Lung (tissue), 12 donors: ENCODE measurements around the gene BCL2L2. TPM values are rescaled to one million over a fixed set of nuclear protein-coding genes. Genes with fewer than 3 reads are reported as not detected.

Experiments
- ATAC-seq: fragments of 200-7000 bp; cut with Tn5 transposase; one replicate; pipeline ENCODE4 v1.9.1; 2020; ENCODE audit warnings: moderate number of reproducible peaks; ENCODE audit not compliant: insufficient read depth, low FRiP score
- DNase-seq, 3 donors: peaks; one replicate each; pipeline ENCODE4 v3.0.0-alpha.2; 2013 to 2017
- H3K27ac ChIP-seq, 2 donors: one replicate each; pipeline ENCODE4 v1.5.1; 2013; ENCODE audit warnings: mild to moderate bottlenecking in 2 of 2, moderate library complexity in 2 of 2, control low read depth in 1 of 2, inconsistent platforms in 1 of 2, low read depth in 1 of 2, low read length in 1 of 2
- H3K27me3 ChIP-seq, 3 donors: one replicate each; pipeline ENCODE4 v1.5.1; 2013; ENCODE audit warnings: low read length in 2 of 3; ENCODE audit not compliant: control insufficient read depth in 3 of 3, insufficient read depth in 3 of 3
- H3K36me3 ChIP-seq, 4 donors: one replicate each; pipeline ENCODE4 v1.5.1; 2013; ENCODE audit warnings: low read length in 4 of 4, mild to moderate bottlenecking in 1 of 4, moderate library complexity in 1 of 4; ENCODE audit not compliant: control insufficient read depth in 4 of 4, insufficient read depth in 4 of 4
- H3K4me1 ChIP-seq, 5 donors: one replicate each; pipeline ENCODE4 v1.5.1; 2013; ENCODE audit warnings: low read length in 5 of 5, mild to moderate bottlenecking in 2 of 5, moderate library complexity in 1 of 5; ENCODE audit not compliant: control insufficient read depth in 5 of 5, insufficient read depth in 5 of 5
- H3K4me3 ChIP-seq: one replicate; pipeline ENCODE4 v1.5.1; 2013; ENCODE audit warnings: mild to moderate bottlenecking, control low read depth, moderate library complexity
- H3K9ac ChIP-seq, 2 donors: one replicate each; pipeline ENCODE4 v1.5.1; 2013; ENCODE audit warnings: low read length in 2 of 2, control low read depth in 1 of 2; ENCODE audit not compliant: insufficient read depth in 1 of 2
- H3K9me3 ChIP-seq, 4 donors: one replicate each; pipeline ENCODE4 v1.5.1; 2013; ENCODE audit warnings: low read length in 3 of 4, mild to moderate bottlenecking in 1 of 4, moderate library complexity in 1 of 4; ENCODE audit not compliant: control insufficient read depth in 4 of 4, insufficient read depth in 3 of 4
- WGBS, 2 donors: extraction: QIAGEN DNeasy Blood & Tissue Kit; methylation state at CpG; one replicate each; pipeline ENCODE4 v1.1.7; 2013; 5-methylcytosine and 5-hydroxymethylcytosine counted together
- polyA plus RNA-seq, 2 donors: library from polyadenylated mRNA; stranded (reverse); fragments of 200-250 nt; gene quantifications; one replicate each; pipeline ENCODE4 v1.2.1, GENCODE V29; 2013
- total RNA-seq, 2 donors: library from RNA; depleted of rRNA in 1 of 2; stranded (reverse); fragments of >200 nt in 1 of 2; gene quantifications; one replicate each; pipeline ENCODE4 v1.2.1, GENCODE V29; 2014 to 2021
- TF ChIP-seq, protein P1 (sequence below): IDR thresholded peaks from 2 replicates; pipeline ENCODE4 v1.5.1; 2012; ENCODE audit warnings: mild to moderate bottlenecking; ENCODE audit errors: control extremely low read depth, extremely low read depth
- donor health status: control.
- donor health status: control.
- donor health status: Bipolar disorder and iron deficiency.
- donor health status: healthy.
- donor health status: DM: yes; HTN: yes; CAD: no.

BCL2L2 gene
- total and polyA plus RNA-seq, 4 donors, result 20.8 to 52.8 (median 39.8) TPM

DNA sequence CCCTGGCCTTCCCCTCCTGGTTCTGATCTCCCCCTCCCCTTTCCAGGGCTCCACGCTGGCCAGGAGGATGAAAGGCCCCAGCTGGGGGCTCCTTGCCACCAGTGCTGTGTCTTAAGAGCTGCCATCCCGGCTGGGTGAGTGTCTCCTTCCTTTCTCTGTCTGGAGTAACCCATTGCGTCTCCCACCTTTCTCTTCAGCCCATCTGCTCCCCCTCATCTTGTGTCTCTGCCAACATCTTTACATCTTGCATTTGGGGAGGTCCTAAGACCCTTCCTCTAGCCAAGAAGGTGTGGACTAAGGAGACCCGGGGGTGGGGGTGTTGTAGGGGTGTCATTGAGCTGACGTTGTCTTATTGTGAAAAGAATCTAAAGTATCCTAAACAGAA, 505 bp downstream of the BCL2L2 start:
- 10 to 23% methylated on average over 5 of the region's 5 CpGs for WGBS, 2 donors
- DNase-seq (no peak), ATAC-seq (no peak)
- peaks cover 0 to 31% (median 18%) of the 10 kb centered on the region in 4 donors for H3K36me3 ChIP-seq
- H3K4me1 ChIP-seq, result peaks cover 0 to 21% (median 12%) of the 10 kb centered on the region in 5 donors
- TF ChIP-seq, protein P1, sequence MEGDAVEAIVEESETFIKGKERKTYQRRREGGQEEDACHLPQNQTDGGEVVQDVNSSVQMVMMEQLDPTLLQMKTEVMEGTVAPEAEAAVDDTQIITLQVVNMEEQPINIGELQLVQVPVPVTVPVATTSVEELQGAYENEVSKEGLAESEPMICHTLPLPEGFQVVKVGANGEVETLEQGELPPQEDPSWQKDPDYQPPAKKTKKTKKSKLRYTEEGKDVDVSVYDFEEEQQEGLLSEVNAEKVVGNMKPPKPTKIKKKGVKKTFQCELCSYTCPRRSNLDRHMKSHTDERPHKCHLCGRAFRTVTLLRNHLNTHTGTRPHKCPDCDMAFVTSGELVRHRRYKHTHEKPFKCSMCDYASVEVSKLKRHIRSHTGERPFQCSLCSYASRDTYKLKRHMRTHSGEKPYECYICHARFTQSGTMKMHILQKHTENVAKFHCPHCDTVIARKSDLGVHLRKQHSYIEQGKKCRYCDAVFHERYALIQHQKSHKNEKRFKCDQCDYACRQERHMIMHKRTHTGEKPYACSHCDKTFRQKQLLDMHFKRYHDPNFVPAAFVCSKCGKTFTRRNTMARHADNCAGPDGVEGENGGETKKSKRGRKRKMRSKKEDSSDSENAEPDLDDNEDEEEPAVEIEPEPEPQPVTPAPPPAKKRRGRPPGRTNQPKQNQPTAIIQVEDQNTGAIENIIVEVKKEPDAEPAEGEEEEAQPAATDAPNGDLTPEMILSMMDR, result no peak
- H3K27ac ChIP-seq, result peak overlapping the region; percentile 74 to 96
- no peaks in the 10 kb centered on the region for H3K27me3 ChIP-seq
- H3K4me3 ChIP-seq, result peak overlapping the region; percentile 85
- peak overlapping the region; percentile 60 to 86 for H3K9ac ChIP-seq
- H3K9me3 ChIP-seq, result no peaks in the 10 kb centered on the region

DNA sequence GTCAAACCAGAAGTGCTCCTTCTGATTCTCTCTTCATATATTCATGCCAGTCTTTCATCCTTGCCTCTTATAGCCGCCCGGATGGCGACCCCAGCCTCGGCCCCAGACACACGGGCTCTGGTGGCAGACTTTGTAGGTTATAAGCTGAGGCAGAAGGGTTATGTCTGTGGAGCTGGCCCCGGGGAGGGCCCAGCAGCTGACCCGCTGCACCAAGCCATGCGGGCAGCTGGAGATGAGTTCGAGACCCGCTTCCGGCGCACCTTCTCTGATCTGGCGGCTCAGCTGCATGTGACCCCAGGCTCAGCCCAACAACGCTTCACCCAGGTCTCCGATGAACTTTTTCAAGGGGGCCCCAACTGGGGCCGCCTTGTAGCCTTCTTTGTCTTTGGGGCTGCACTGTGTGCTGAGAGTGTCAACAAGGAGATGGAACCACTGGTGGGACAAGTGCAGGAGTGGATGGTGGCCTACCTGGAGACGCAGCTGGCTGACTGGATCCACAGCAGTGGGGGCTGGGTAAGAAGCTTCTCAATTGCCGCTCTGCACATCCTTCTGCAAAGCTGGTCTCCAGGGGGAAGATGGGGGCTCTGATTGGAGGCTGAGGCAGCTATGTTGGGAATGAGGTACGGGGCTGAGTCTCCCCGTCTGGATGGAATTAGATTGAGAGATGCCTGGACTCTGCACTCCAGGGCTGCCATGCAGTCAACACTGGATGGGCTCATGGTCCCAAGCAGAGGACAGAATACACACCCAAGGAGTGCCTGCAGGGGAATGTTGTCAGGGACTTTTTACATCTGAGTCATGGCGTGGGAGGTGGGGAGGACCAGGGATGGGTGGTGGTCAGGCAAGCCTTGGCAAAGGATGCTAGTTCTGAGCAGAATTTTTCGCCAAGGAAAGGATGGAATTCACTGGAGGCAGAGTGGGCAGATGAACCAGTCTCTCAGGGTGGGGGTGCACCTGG, 1.3 kb downstream of the BCL2L2 start:
- TF ChIP-seq, protein P1, result no peak
- peaks cover 0 to 21% (median 12%) of the 10 kb centered on the region in 5 donors for H3K4me1 ChIP-seq
- peaks cover 0 to 31% (median 18%) of the 10 kb centered on the region in 4 donors for H3K36me3 ChIP-seq
- no peak overlapping the region for H3K4me3 ChIP-seq
- ATAC-seq (no peak), DNase-seq (no peak)
- 85 to 90% methylated on average over 22 of the region's 22 CpGs for WGBS, 2 donors
- H3K9me3 ChIP-seq, result no peaks in the 10 kb centered on the region
- peak overlapping the region; percentile 60 to 86 for H3K9ac ChIP-seq
- H3K27me3 ChIP-seq, result no peaks in the 10 kb centered on the region
- H3K27ac ChIP-seq, result peak overlapping the region; percentile 34 to 74

DNA sequence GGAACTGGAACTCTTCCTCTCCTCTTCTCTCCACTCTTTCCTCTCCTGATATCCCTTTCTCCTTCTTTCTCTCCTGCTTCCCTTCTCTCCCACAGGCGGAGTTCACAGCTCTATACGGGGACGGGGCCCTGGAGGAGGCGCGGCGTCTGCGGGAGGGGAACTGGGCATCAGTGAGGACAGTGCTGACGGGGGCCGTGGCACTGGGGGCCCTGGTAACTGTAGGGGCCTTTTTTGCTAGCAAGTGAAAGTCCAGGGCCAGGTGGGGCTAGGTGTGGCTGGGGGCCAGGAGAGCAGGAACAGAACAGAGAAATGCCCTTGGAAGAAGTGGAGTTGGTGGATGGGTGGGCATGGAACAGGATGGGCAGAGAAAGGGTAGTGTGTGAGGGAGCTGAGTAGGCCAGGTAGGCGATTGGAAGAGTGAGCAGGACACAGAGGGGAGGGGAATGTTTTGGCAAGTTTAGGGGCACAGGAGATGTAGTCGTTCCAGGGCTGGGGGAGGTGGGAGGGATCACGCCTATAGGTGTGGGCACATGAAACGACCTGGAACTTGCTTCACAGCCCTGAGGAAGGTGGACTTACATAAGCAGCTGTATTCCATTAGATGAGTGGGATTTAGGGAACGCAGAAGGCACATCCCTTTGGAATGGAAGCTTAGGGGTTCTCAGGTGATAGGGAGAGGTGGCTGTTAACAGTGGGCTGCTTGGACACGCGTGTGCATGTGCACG, 2.2 kb downstream of the BCL2L2 start:
- H3K4me1 ChIP-seq, result peaks cover 0 to 21% (median 12%) of the 10 kb centered on the region in 5 donors
- H3K36me3 ChIP-seq, result peaks cover 0 to 31% (median 18%) of the 10 kb centered on the region in 4 donors
- DNase-seq, result no peak
- WGBS, 2 donors, result 88 to 89% methylated on average over 17 of the region's 17 CpGs
- H3K9ac ChIP-seq, result no peak overlapping the region
- no peak overlapping the region for H3K4me3 ChIP-seq
- TF ChIP-seq, protein P1, result no peak
- H3K9me3 ChIP-seq, result no peaks in the 10 kb centered on the region
- no peak for ATAC-seq
- no peaks in the 10 kb centered on the region for H3K27me3 ChIP-seq
- no peak overlapping the region for H3K27ac ChIP-seq
